Vagina (tissue), 2 donors: ENCODE results near the gene SCAPER. TPM values are rescaled to one million over a fixed set of nuclear protein-coding genes. Genes with fewer than 3 reads are reported as not detected.

Experiments used
- DNase-seq, 2 donors: peaks; one replicate each; pipeline ENCODE4 v3.0.0-alpha.2; 2017; ENCODE audit errors: extremely low spot score in 2 of 2
- H3K27ac ChIP-seq: fragments of 200-600 bp; sonication (generic); one replicate; pipeline ENCODE4 v1.5.1; 2019
- H3K27me3 ChIP-seq: fragments of 200-600 bp; sonication (generic); one replicate; pipeline ENCODE4 v1.5.1; 2019
- H3K36me3 ChIP-seq, 2 donors: fragments of 200-600 bp; sonication (generic); one replicate each; pipeline ENCODE4 v1.5.1; 2017 to 2019
- H3K4me1 ChIP-seq: fragments of 200-600 bp; sonication (generic); one replicate; pipeline ENCODE4 v1.5.1; 2019
- H3K4me3 ChIP-seq, 2 donors: fragments of 200-600 bp; sonication (generic); 1 replicate in 1 of 2; 2 replicates in 1 of 2; pipeline ENCODE4 v1.5.1; 2016 to 2019
- H3K9me3 ChIP-seq: fragments of 200-600 bp; sonication (generic); one replicate; pipeline ENCODE4 v1.5.1; 2019
- CTCF ChIP-seq, 3 experiments: fragments of 450-650 bp in 2 of 3; fragments of 200-600 bp in 1 of 3; sonication (generic) in 1 of 3; IDR thresholded peaks; one replicate each; pipeline ENCODE4 v1.5.1; 2017 to 2019; ENCODE audit warnings: antibody characterized with exemption in 3 of 3, mild to moderate bottlenecking in 2 of 3, moderate library complexity in 2 of 3
- POLR2A ChIP-seq, 2 donors: fragments of 450-650 bp; IDR thresholded peaks; one replicate each; pipeline ENCODE4 v1.6.1; 2017; ENCODE audit warnings: antibody characterized with exemption in 2 of 2, mild to moderate bottlenecking in 2 of 2, moderate library complexity in 2 of 2
- POLR2AphosphoS5 ChIP-seq, 2 donors: sonication (generic); formaldehyde crosslinking; IDR thresholded peaks; one replicate each; pipeline ENCODE4 v1.9.0; 2017; ENCODE audit warnings: antibody characterized with exemption in 2 of 2, mild to moderate bottlenecking in 2 of 2, low read depth in 1 of 2; ENCODE audit not compliant: insufficient read depth in 1 of 2
- intact Hi-C: fragments of 100-400 bp; cut with DNase I; formaldehyde crosslinking; loops from one replicate; pipeline ENCODE4 v1.15.1; 2023
- total RNA-seq: library from RNA; depleted of rRNA; stranded (reverse); fragments of >200 nt; gene quantifications from one replicate; pipeline ENCODE4 v1.2.3, GENCODE V29; 2016

Gene SCAPER
- total RNA-seq, 1 donor from 2014 or later, result 51.3 TPM

GRCh38 chr15:76332796-76333195, 572.3 kb downstream of the SCAPER start:
- no peak for DNase-seq
- Histone ChIP-seq H3K9me3 (no peaks in the 10 kb centered on the region), H3K4me1 (peaks cover 22% of the 10 kb centered on the region), H3K27me3 (peaks cover 4% of the 10 kb centered on the region), H3K4me3 (no peak overlapping the region), H3K36me3 (no peaks in the 10 kb centered on the region), H3K27ac (no peak overlapping the region)
- intact Hi-C loops, result loop anchor here (10.0 kb wide), 1 partner anchor 138 kb away; no protein-coding TSS in a partner anchor
- TF ChIP-seq POLR2A (IDR thresholded peaks at IDR 0.05) (no peak), CTCF (IDR thresholded peaks at IDR 0.05) (no peak), POLR2AphosphoS5 (IDR thresholded peaks at IDR 0.05; ENCODE audit: insufficient read depth in 1 of 2, low read depth in 1 of 2) (no peak)

GRCh38 chr15:76330080-76330680, 575.0 kb downstream of the SCAPER start:
- H3K27me3 ChIP-seq, result no peaks in the 10 kb centered on the region
- no peak for DNase-seq

GRCh38 chr15:76328958-76329357, 576.2 kb downstream of the SCAPER start:
- intact Hi-C loops, result no loop called here
- TF ChIP-seq CTCF (IDR thresholded peaks at IDR 0.05) (no peak), POLR2AphosphoS5 (IDR thresholded peaks at IDR 0.05; ENCODE audit: insufficient read depth in 1 of 2, low read depth in 1 of 2) (no peak), POLR2A (IDR thresholded peaks at IDR 0.05) (no peak)
- H3K27ac ChIP-seq, result no peak overlapping the region
- H3K4me3 ChIP-seq, result no peak overlapping the region
- DNase-seq, result no peak
- H3K4me1 ChIP-seq, result no peaks in the 10 kb centered on the region
- H3K9me3 ChIP-seq, result no peaks in the 10 kb centered on the region
- H3K36me3 ChIP-seq, result no peaks in the 10 kb centered on the region
- no peaks in the 10 kb centered on the region for H3K27me3 ChIP-seq

More at GRCh38 chr15:76330080-76330680, 575.0 kb downstream of the SCAPER start:
- H3K4me1 ChIP-seq, result no peaks in the 10 kb centered on the region
- H3K4me3 ChIP-seq, result no peak overlapping the region
- intact Hi-C loops, result loop anchor here (10.0 kb wide), 1 partner anchor 135 kb away; no protein-coding TSS in a partner anchor
- H3K36me3 ChIP-seq, result no peaks in the 10 kb centered on the region
- no peak overlapping the region for H3K27ac ChIP-seq
- H3K9me3 ChIP-seq, result no peaks in the 10 kb centered on the region
- no peak for TF ChIP-seq POLR2AphosphoS5 (IDR thresholded peaks at IDR 0.05; ENCODE audit: insufficient read depth in 1 of 2, low read depth in 1 of 2)
- peak in 1 of 3 experiments; percentile 18 for TF ChIP-seq CTCF (IDR thresholded peaks at IDR 0.05)
- no peak for TF ChIP-seq POLR2A (IDR thresholded peaks at IDR 0.05)

GRCh38 chr15:76328106-76328696, 576.9 kb downstream of the SCAPER start:
- Histone ChIP-seq H3K27me3 (no peaks in the 10 kb centered on the region), H3K4me1 (no peaks in the 10 kb centered on the region), H3K36me3 (no peaks in the 10 kb centered on the region), H3K4me3 (no peak overlapping the region), H3K9me3 (no peaks in the 10 kb centered on the region), H3K27ac (no peak overlapping the region)
- no peak for TF ChIP-seq CTCF (IDR thresholded peaks at IDR 0.05)
- no peak for TF ChIP-seq POLR2AphosphoS5 (IDR thresholded peaks at IDR 0.05; ENCODE audit: insufficient read depth in 1 of 2, low read depth in 1 of 2)
- no peak for TF ChIP-seq POLR2A (IDR thresholded peaks at IDR 0.05)
- no peak for DNase-seq
- intact Hi-C loops, result no loop called here
